ENCODE data around the gene NAA60.

Gene NAA60

DNA sequence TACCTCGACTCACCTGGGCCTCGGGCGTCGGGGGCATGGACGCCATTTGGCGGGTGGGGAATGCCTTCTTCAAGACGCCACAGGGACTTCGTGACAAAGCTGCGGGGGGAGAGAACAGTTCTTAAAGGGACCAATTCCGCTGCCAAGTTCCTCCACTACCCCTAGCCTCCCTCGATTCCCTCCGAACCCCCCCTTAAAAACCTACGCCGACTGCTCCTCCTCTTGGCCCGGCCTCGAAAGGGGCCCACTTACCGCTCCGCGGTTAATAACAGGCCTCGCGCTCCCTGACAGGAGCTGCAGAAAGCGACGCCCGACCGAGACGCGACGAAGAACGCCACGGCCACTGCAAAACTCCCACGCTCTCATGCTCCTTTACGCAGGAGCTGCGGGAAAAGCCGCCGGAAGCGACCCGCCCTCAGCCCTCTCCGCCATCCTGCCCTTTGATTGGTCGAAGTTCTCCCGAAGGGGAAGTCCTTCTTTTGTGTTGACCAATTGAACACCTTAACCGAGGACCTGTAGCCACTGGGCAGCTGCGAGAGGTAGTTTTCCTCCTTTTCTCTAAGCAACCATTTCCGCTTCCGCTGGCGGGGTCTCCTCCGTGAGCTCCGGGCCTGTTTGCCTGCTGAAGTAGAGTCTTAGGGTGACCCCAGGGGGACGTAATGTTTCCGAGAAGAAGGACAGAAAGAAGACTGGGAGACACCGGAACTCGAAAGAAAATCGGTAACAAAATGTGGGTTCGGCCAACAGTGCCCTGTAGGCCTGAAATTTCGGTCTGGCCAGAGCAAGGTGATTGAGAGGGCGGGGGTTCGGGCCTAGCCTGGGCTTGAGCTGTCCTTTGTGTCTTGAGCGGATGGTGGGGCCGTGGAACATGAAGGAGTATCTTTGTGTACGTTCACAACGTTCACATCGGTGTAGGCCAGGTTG lies at the start of gene NAA60, which contains the start of gene ZNF597:
Gene NAA60, plus strand, starts transcription at position 573 of the 924 bp plus-strand sequence. CDS start 32,548 bp downstream, outside the sequence.
Gene ZNF597, minus strand, starts transcription at position 397 of the 924 bp plus-strand sequence. Its CDS starts 351 bp downstream, at position 46.
- peak; percentile 89 for FAIRE-seq

DNA sequence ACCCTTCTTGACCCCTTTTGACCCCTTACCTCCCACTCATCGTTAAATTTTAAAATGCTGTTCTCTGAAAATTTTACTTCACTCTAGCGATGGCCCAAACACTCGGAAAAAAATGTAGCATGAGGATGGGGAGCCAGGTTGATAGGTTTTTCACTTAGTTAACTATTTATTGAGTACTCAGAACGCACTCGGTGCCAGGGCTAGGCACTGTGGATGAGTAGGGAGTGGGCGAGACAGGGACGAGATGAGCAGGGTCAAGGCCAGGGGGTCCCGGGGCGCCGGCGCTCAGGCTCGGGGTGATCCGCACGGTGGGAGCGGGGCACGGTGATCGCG lies 43.1 kb upstream of the NAA60 start:
- FAIRE-seq = no peak

DNA sequence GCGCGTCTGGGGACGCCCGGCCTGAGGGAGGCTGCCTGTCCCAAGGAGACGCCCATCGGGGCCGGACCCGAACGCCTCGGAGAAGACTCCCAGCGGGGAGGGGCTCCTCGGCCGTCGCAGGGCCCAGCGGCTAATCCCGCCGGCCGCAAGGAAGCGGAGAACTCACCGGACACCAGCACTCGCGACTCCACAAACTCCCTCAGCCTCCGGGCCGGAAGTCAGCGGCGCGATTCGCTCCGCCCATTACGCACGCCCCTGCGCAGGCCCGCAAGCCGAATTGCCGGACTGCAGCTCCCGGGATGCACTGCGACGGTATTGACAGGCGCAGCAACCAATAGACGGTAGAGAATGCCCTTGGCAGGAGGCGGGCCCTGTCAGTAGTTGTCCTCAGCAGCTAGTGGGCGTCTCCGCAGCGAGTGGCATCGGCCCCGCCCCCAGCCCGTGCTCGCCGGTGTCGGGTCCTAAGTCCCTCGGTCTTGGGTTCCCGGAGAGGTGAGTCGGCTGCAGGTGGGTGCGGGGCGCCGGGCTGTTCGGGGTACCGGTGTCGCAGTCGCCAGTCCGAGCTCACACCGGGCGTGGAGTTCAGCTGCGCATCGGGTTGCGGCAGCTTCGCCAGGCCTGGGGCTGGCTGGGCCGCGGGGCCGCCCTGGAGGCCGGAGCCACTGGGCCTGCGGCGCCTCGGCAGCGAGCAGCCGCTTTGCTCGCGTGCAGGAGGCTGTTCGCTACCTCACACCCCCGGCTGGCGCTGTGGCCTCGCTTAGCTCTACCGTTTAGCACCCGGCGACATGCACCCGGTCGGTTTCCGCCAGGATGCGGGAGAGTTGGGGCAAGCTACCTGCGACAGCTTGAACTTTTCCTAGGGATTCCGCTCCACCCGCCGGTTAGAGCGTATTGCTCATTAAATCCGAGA lies 42.4 kb upstream of the NAA60 start, which contains the start of the genes ZNF174 and ZSCAN32:
Gene ZNF174, plus strand, starts transcription at position 437 of the 910 bp plus-strand sequence. CDS start 790 bp downstream, outside the sequence.
Gene ZSCAN32, minus strand, starts transcription at position 226 of the 910 bp plus-strand sequence. CDS start 3,447 bp downstream, outside the sequence.
- FAIRE-seq = peak; percentile 95

DNA sequence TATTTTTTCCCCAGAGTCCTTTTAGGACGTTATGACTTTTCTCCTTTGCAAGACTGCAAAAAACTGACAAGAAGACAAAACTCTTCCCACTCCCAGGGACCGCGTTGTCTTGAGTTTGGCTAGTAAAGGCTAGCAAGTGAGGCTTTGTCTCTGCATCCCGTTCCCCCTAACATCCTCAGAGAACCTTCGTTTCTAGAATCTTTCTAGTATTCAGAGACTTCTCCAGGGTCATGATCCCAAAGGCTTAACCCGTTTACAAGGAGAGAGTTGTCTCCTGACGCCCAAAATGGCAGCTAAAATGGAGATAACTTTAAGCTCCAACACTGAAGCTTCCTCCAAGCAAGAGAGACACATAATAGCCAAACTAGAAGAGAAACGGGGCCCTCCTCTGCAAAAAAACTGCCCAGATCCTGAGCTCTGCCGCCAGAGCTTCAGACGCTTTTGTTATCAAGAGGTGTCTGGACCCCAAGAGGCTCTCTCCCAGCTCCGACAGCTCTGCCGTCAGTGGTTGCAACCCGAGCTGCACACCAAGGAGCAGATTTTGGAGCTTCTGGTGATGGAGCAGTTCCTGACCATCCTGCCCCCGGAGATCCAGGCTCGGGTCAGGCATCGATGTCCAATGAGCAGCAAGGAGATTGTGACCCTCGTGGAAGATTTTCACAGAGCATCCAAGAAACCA lies 41.6 kb upstream of the NAA60 start:
- no peak for FAIRE-seq

DNA sequence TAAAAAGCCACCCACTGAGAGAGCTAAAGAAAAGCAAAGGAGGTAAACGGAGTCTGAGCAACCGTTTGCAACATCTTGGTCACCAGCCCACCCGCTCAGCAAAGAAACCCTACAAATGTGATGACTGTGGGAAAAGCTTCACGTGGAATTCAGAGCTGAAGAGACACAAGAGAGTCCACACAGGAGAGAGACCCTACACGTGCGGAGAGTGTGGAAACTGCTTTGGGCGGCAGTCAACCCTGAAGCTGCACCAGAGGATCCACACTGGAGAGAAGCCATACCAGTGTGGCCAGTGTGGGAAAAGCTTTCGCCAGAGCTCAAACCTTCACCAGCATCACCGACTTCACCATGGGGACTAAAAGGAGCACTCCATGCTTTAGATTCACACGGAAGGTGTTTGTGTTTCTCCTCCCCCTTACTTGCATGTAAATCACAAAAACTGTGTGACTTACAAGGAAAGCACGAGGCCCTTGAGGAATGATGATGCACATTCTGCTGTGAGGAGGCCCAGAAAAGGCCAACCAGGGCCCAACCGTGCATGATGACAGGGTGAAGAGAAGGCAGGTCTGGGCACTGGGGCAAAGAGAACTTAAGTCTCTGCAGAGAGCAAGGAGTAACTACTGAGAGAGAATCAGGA lies 34.8 kb upstream of the NAA60 start:
- FAIRE-seq = no peak

DNA sequence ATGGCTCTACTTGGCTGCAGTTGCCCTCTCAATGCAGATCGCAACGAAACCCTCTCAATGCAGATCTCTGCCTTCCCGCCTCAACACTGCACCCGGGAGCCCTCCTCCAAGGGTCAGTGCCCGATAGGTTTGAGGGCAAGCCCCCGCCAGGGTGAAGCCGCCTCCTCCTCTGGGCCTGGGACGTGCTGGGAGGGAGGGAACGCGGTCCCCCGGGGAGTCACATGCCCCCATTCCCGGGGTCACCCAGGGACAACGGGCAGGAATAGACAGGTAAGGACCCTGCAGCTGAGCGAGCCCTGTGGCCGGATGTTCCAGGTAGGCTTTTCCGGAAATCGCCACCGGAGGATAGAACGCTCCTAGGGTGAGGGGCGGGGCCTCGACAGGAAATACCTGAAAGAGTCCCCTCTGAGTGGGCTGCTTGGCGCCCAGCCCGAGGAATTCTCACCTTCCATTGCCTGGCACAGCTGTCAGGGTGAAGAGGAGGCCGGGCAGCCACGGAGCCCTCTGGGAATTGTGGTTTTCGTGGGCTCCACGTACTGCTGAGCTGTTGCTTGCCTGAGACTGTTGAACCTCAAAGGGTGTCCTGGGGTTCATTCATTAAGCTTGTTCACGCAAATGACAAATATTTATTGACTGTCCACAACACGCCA lies 29.6 kb upstream of the NAA60 start:
- FAIRE-seq = no peak

DNA sequence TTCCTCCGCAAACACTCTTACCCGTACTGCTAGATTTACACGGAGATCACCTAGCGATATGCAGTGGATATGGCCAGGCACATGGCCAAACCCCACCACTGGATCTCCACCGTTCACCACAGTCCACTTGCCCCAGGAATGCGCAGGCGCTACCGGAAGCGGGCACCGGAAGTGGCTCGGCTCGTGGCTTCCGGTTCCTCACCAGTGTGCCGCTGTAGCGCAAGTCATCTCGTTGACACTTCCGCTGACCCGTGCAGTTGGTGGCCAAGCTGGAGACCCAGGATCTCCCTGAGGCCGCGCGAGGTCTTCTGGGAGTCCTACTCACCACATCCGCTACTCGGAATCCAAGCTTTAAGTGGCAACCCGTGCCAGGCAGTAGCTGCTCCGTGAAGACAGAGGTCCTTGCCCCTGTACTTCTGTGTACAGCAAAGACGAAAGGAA lies 11.7 kb upstream of the NAA60 start:
- FAIRE-seq = no peak

DNA sequence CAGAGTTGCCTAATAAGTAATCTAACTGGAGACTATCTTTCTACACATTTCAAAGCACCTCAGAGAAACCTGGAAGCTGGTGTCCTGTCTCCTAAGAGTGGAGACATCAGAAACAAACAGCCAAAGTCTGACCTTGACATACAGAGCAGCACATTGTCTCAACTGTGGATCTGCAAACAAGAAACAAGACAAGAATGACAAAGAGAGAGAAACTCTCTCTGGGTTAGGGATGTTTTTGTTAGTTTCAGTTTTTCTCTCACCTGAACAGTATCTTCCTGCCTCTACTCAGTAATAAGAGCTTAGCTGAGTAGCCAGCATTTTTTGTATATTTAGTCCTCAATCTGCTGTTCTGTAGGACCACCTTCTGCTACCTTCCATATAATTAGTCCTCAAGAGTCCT lies 9.1 kb upstream of the NAA60 start:
- no peak for FAIRE-seq

DNA sequence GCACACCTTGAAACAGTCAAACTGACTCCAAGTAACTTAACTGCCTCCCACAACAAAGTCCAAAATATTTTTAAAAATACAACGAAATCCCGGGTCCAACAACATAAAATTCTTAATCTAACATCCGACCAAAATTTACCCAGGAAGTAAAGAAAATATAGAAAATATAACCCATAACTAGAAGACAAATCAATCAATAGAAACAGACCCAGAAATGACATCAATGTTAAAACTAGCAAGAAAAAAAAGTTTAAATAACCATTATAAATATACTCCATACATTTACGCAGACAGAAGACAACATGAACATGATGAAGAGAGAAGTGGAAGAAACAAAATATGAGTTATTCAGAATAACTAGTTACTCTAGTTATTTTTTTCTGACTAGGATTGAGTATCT lies 3.8 kb upstream of the NAA60 start:
- no peak for FAIRE-seq

DNA sequence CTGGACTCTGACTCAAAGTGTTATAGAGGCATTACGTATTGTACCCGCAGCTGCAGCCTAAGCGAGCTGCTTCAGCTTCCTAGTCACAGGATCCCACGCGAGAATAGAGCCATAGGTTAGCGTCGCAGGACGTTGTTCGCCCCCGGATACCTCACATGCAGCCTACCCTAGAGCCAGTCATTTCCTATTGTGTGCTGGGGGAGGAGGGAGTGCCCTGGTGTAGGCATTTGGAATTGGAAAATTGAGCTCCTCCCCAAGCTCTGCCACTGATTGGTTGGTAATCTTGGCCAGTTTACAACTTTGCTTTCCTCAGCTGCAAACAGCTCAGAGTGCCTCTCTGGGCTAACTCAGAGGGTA lies 530 bp downstream of the NAA60 start:
- FAIRE-seq = no peak

DNA sequence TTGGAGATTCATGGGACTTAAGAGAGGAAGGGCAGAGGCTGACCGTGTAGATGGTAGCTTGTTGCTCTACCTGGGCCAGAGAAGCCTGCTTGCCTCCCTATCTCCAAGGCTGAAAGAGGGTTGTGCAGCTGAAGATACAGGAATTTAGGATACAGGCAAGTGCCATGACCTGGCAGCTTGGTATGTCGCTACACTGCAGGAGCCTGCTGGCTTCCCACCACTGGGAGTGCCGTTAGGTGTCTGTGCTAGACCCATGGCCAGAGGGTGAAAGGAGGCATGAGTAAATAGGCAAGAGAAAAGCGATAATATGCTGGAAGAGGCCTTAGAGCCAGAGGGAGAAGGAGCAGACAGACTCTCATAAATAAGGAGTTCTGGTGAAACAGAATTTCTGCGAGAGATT lies 10.6 kb downstream of the NAA60 start:
- no peak for FAIRE-seq

DNA sequence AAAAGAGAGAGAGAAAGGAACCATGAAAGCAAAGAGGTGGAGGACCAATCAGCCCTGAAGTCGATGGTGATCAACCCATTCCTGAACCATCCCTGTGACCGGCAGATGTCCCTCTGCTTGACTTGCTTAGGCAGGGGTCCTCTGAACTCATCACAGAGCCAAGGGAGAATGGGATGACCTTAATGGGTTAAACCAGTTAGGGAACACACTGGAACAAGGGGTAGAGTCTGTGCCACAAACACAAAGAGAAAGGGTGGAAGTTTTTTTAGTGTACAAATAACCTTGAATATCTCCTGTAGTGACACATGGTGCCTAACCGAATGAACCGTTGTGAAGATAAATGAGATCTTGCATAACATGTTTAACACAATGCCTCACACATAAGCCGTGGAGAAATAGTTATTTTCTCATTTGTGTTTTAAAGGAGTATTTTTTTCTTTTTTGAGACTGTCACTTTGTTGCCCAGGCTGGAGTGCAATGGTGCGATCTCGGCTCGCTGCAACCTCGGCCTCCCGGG lies 11.2 kb downstream of the NAA60 start:
- no peak for FAIRE-seq

DNA sequence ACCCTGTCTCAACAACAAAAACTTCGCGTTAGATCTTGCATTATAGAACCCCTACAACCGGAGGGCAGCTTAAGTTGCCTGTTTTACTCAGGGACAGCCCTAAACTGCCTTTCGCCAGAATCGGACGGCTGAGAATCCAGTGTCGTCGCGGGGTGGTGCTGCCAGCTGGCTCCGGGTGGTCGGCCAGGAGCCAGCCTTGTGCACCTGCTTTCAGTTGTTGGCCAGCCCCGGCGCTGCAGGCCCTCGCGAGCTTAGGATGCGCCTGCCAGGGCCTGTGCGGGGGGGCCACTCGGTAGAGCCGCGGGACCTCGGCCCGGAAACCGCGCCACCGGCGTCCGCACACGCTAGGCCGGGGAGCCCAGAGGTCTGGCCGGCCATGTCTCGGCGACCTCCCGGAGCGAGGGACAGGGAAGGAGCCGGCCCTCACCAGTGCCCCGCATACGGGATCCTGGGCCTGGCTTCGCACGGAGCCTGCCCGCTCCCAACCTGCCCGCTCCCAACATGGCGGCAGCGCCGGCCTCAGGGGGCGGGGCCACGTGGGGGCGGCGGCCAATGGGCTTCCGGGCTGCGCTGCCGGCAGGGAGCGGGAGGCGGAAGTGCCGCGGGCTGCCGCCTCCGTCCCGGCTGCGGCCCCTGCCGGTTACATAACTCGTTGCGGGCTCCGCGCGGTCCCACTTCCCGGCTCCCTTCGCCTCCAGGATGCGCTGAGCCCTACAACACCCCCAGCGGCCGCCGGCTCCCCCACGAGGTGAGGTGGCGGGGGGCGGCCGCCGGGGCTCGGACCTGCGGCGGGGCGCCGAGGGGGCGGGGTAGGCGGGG lies 14.2 kb downstream of the NAA60 start:
- no peak for FAIRE-seq

DNA sequence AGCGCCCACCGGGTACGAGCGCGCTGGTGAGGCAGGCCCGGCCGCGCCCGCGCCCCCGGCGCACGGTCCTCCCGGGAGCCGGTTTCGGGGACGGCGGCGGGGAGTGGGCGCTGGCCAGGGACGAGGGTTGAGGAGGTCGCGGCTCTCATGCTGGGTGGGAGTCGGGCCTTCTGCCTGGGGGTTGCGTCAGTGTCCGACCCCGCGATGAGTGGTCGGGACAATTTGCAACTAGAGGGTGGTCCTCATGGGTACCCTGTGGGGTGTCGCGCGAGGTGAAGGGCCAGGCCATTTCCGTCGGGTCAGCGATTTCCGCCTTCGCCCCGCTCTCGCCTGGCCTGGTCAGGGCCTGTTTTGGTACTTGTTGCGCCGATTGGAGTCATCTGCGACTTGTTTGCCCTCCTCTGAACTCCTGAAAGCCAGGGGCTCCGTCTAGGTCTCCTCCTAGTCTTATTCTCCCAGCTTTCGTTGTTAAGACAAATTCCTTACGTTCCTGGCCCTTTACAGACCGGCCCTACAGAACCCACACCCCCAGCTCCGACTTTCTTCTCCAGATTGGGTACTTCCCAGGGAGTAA lies 14.9 kb downstream of the NAA60 start:
- no peak for FAIRE-seq

DNA sequence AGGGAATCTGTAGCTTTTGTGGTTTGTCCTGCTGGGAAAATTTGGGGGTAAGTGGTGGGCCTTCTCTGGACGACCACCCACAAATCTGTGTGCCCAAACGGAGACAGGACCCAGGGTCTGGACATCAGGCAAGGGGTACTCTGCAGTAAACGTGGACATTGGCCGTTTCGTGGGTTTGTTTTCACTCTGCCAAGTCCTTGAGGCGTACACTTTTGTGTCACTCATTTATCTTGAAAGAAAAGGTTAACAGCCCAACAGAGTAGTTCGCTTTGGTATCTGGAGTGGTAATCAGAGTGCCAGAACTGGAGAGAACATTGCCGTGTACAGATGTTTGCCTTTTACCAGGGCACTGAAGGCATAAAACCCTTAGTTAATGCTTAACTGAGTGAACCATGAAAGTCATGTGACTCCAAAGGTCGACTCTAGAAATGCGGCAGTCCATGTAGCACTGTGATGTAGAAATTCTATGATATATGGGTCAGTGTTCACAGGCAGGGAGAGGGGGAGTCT lies 15.4 kb downstream of the NAA60 start:
- FAIRE-seq = no peak

DNA sequence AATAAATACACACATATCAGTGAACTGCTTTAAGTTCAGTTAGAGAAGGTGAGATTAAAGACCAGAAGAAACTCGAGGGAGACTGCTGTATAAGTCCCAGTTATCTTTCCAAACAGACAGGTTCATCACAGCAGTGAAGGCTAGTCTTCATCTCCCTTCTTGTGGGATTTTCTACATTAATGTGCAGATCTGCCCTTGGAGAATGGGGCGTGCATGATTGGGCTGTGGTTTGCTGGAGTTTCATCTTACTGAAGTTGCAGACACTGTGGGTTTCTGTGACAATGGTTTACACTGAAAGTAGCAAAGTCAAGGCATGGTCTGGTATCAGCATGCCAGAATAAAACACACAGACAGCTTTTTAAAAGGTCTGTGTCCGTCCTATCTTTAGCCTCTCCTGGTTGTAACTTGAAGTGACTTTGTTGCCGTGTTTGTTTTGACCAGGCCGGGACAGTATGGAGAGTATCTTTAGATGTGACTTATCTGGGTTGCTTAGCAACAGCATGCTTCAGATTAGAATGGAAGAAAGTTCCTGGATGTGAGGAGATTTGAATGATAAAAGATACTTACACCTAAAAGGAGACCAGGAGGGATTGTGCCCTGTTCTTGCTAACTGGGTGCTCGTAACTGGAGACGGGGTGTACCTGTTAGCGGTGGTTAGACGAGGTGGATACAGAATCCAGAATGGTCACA lies 16.1 kb downstream of the NAA60 start:
- FAIRE-seq = no peak

DNA sequence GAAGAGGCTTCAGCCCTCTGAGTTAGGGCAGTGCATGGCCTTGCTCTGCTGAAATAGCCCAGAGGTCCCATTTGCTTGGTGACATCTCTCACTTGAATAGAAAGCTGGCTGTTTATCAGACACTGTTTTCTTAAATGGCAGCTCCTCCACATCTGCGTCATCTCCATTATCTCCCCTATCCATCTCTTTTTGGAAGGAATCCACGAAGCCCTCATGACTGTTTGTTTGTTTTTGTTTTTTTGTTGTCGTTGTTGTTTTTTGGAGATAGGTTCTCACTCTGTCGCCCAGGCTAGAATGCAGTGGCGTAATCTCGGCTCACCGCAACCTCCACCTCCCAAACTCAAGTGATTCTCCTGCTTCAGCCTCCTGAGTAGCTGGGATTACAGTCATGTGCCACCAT lies 16.6 kb downstream of the NAA60 start:
- no peak for FAIRE-seq

DNA sequence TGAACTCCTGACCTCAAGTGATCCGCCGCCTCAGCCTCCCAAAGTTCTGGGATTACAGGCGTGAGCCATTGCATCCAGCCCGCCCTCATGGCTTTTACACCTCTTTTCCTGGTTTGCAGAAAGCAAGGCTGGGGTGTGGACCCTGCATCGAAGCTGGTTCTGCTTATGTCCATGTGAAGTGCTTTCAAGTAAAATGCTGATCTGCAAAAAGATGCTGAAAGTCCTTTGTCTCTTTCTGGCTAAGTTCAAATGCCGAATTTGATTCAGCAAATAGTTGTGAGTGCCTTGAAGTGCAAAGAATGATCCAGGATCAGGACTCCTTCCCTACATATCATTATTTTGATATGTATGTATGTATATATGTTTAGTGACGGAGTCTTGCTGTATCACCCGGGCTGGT lies 17.1 kb downstream of the NAA60 start:
- FAIRE-seq = no peak

DNA sequence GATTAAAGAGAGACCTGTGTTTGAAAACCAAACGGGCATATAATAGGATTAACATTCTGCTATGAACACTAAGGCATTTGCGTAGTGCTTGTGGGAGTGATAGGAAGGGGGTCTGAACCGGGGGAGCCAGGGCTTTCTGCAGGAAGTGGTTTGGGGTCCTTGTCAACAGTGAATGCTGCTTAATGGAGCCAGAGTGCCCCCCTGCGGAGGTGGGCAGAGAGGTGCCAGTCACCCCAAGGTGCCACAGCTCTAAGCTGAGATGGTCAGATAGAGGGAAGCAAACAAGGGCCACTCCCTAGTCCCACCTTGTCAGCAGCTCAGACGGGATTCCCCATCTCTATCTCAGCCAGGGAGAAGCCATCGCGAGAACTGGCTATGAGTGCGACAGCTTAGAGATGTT lies 17.7 kb downstream of the NAA60 start:
- FAIRE-seq = no peak
